NCI-H2196 (cell line): ENCODE results near the gene FNBP1L.

Experiments used
- DNase-seq: peaks from one replicate; lab custom pipeline; 2025; ENCODE audit not compliant: unreplicated experiment; lab: John Stamatoyannopoulos, UW

The FNBP1L gene

GRCh38 chr1:93567255-93567918, 119.5 kb downstream of the FNBP1L start:
- no peak for DNase-seq

GRCh38 chr1:93569489-93569888, 121.6 kb downstream of the FNBP1L start:
- DNase-seq, result no peak

- DNase-seq, result no peak
These were observed 123.8 kb downstream of the FNBP1L start for GRCh38 chr1:93571623-93572310.

GRCh38 chr1:93573940-93574469, 126.1 kb downstream of the FNBP1L start:
- DNase-seq, result no peak

- DNase-seq, result no peak
These were observed 126.6 kb downstream of the FNBP1L start for GRCh38 chr1:93574511-93574910.

GRCh38 chr1:93574991-93575390, 127.1 kb downstream of the FNBP1L start:
- DNase-seq, result no peak

GRCh38 chr1:93575621-93576284, 127.8 kb downstream of the FNBP1L start:
- peak; percentile 33 for DNase-seq

GRCh38 chr1:93576346-93576745, 128.4 kb downstream of the FNBP1L start:
- DNase-seq, result no peak

- no peak for DNase-seq
These were observed 128.8 kb downstream of the FNBP1L start for GRCh38 chr1:93576746-93577145.

- DNase-seq, result no peak
These were observed 129.9 kb downstream of the FNBP1L start for GRCh38 chr1:93577536-93578432.

- no peak for DNase-seq
These were observed 130.5 kb downstream of the FNBP1L start for GRCh38 chr1:93578433-93578830.

- no peak for DNase-seq
These were observed 131.2 kb downstream of the FNBP1L start for GRCh38 chr1:93578911-93579825.

- no peak for DNase-seq
These were observed 132.0 kb downstream of the FNBP1L start for GRCh38 chr1:93579891-93580290.

GRCh38 chr1:93581917-93582850, 134.3 kb downstream of the FNBP1L start:
- no peak for DNase-seq

GRCh38 chr1:93584261-93585003, 136.5 kb downstream of the FNBP1L start:
- DNase-seq, result no peak

- peak; percentile 87 for DNase-seq
These were observed 137.4 kb downstream of the FNBP1L start for GRCh38 chr1:93585059-93585966.

- DNase-seq, result no peak
These were observed 139.4 kb downstream of the FNBP1L start for GRCh38 chr1:93587354-93587753.
